ENCODE data around the gene KRTAP23-1.

- TF ChIP-seq CTCF (IDR thresholded peaks at IDR 0.05) (no peak), POLR2A (IDR thresholded peaks at IDR 0.05; ENCODE audit: low read depth) (no peak), POLR2AphosphoS5 (IDR thresholded peaks at IDR 0.05) (no peak)
These were observed 11.8 kb downstream of the KRTAP23-1 start for GRCh38 chr21:30336596-30336995.

All from esophagus muscularis mucosa (tissue), 3 donors.